Astrocyte (in vitro differentiated cells and primary cell): Measurements from ENCODE around the gene MTFP1. TPM values are rescaled to one million over a fixed set of nuclear protein-coding genes. Genes with fewer than 3 reads are reported as not detected.

Source experiments
- DNase-seq: peaks from one replicate; pipeline ENCODE4 v3.0.0-alpha.2; 2010; ENCODE audit warnings: low read depth
- FAIRE-seq: peaks from 2 replicates; lab custom pipeline; 2011; peaks lifted over from hg19 to GRCh38; lab: Jason Lieb, UNC
- H2AFZ ChIP-seq: 2 replicates; pipeline ENCODE4 v1.6.0; 2012; ENCODE audit warnings: low read depth, low read length, inconsistent platforms
- H3K27ac ChIP-seq: 2 replicates; pipeline ENCODE4 v1.5.1; 2011; ENCODE audit warnings: low read depth, low read length, inconsistent platforms
- H3K27me3 ChIP-seq: 2 replicates; pipeline ENCODE4 v1.6.0; 2011; ENCODE audit warnings: low read length, inconsistent platforms; ENCODE audit not compliant: insufficient read depth
- H3K36me3 ChIP-seq: 2 replicates; pipeline ENCODE4 v1.5.1; 2011; ENCODE audit warnings: low read length, inconsistent platforms; ENCODE audit not compliant: insufficient read depth
- H3K4me1 ChIP-seq: 2 replicates; pipeline ENCODE4 v1.5.1; 2011; ENCODE audit warnings: low read length, inconsistent platforms; ENCODE audit not compliant: insufficient read depth
- H3K4me2 ChIP-seq: 2 replicates; pipeline ENCODE4 v1.6.0; 2012; ENCODE audit warnings: low read length, inconsistent platforms
- H3K4me3 ChIP-seq: 2 replicates; pipeline ENCODE4 v1.5.1; 2011; ENCODE audit warnings: low read depth, mild to moderate bottlenecking, low read length, inconsistent platforms; ENCODE audit not compliant: insufficient read depth
- H3K79me2 ChIP-seq: 2 replicates; pipeline ENCODE4 v1.6.0; 2012; ENCODE audit warnings: mild to moderate bottlenecking, low read length, inconsistent platforms; ENCODE audit not compliant: insufficient read depth
- H3K9ac ChIP-seq: 2 replicates; pipeline ENCODE4 v1.6.0; 2012; ENCODE audit warnings: mild to moderate bottlenecking, low read length, inconsistent platforms
- H3K9me3 ChIP-seq: 2 replicates; pipeline ENCODE4 v1.5.1; 2012; ENCODE audit warnings: low read depth, mild to moderate bottlenecking, low read length, inconsistent platforms; ENCODE audit not compliant: insufficient read depth
- H4K20me1 ChIP-seq: 2 replicates; pipeline ENCODE4 v1.6.0; 2012; ENCODE audit warnings: low read length, inconsistent platforms; ENCODE audit not compliant: insufficient read depth
- H3K27ac Mint-ChIP-seq: one replicate; pipeline ENCODE4 v1.8.0; 2021; ENCODE audit warnings: mild to moderate bottlenecking, mixed read lengths; ENCODE audit not compliant: unreplicated experiment
- H3K27me3 Mint-ChIP-seq: one replicate; pipeline ENCODE4 v1.8.0; 2021; ENCODE audit warnings: low read depth, mixed read lengths; ENCODE audit not compliant: unreplicated experiment
- H3K36me3 Mint-ChIP-seq: one replicate; pipeline ENCODE4 v1.8.0; 2021; ENCODE audit warnings: low read depth, mixed read lengths; ENCODE audit not compliant: unreplicated experiment
- H3K4me1 Mint-ChIP-seq: one replicate; pipeline ENCODE4 v1.8.0; 2021; ENCODE audit warnings: low read depth, mixed read lengths; ENCODE audit not compliant: unreplicated experiment
- H3K4me3 Mint-ChIP-seq: one replicate; pipeline ENCODE4 v1.8.0; 2021; ENCODE audit warnings: mild to moderate bottlenecking, moderate library complexity, mixed read lengths; ENCODE audit not compliant: unreplicated experiment
- H3K9me3 Mint-ChIP-seq: one replicate; pipeline ENCODE4 v1.8.0; 2021; ENCODE audit warnings: mild to moderate bottlenecking, mixed read lengths; ENCODE audit not compliant: unreplicated experiment
- CTCF ChIP-seq: IDR thresholded peaks from 2 replicates; pipeline ENCODE4 v1.5.1; 2011; ENCODE audit warnings: low read depth, mild to moderate bottlenecking, inconsistent platforms, low read length, moderate library complexity; ENCODE audit not compliant: insufficient read depth
- EZH2 ChIP-seq: IDR thresholded peaks from 2 replicates; pipeline ENCODE4 v1.6.1; 2012; ENCODE audit warnings: mild to moderate bottlenecking, low read length, inconsistent platforms; ENCODE audit not compliant: insufficient read depth
- total RNA-seq: library from RNA; stranded (reverse); gene quantifications from 2 replicates; pipeline ENCODE4 v1.2.1, GENCODE V29; 2021

MTFP1 gene
- total RNA-seq, 1 donor from 2014 or later: 13.0 TPM

- FAIRE-seq: no peak
- Mint-ChIP-seq H3K4me1 (no peaks in the 10 kb centered on the region), H3K27ac (no peak overlapping the region), H3K27me3 (peaks cover 2% of the 10 kb centered on the region), H3K4me3 (no peak overlapping the region), H3K9me3 (no peaks in the 10 kb centered on the region), H3K36me3 (no peaks in the 10 kb centered on the region)
- DNase-seq: no peak
- Histone ChIP-seq H3K4me3 (no peak overlapping the region), H3K9me3 (no peaks in the 10 kb centered on the region), H3K4me1 (peaks cover 4% of the 10 kb centered on the region), H3K36me3 (no peaks in the 10 kb centered on the region), H2AFZ (no peak overlapping the region), H3K79me2 (no peaks in the 10 kb centered on the region), H3K27ac (no peak overlapping the region), H3K4me2 (no peak overlapping the region), H3K27me3 (peaks cover under 1% of the 10 kb centered on the region), H3K9ac (no peak overlapping the region), H4K20me1 (no peaks in the 10 kb centered on the region)
- TF ChIP-seq EZH2: no peak
- no peak for TF ChIP-seq CTCF
Observed at GRCh38 chr22:30434843-30435242, 9.3 kb downstream of the MTFP1 start.

DNA sequence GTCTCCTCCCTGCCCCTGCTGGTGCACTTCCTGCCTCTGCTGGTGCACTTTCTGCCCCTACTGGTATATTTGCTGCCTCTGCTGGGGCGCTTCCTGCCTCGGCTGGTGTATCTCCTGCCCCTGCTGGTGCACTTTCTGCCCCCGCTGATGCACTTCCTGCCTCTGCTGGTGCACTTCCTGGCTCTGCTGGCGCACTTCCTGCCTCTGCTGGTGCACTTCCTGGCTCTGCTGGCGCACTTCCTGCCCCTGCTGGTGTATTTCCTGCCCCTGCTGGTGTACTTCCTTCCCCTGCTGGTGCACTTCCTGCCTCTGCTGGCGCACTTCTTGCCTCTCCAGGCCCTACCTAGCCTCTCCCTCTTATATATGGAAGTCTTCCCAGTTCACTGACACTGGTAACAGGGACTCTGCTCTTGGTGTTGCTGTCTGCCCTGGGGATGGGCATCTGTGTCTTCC lies 10.1 kb downstream of the MTFP1 start:
- peak overlapping the region; percentile 56 for H2AFZ ChIP-seq
- Mint-ChIP-seq H3K36me3 (no peaks in the 10 kb centered on the region), H3K27ac (no peak overlapping the region)

More for the DNA sequence above, 10.1 kb downstream of the MTFP1 start:
- H3K4me2 ChIP-seq: no peak overlapping the region
- Mint-ChIP-seq H3K9me3 (no peaks in the 10 kb centered on the region), H3K4me1 (no peaks in the 10 kb centered on the region), H3K4me3 (no peak overlapping the region), H3K27me3 (peaks cover 7% of the 10 kb centered on the region)
- H3K9ac ChIP-seq: no peak overlapping the region
- H4K20me1 ChIP-seq: no peaks in the 10 kb centered on the region
- no peaks in the 10 kb centered on the region for H3K9me3 ChIP-seq
- peaks cover 4% of the 10 kb centered on the region for H3K4me1 ChIP-seq
- no peak overlapping the region for H3K4me3 ChIP-seq
- no peak for TF ChIP-seq CTCF
- TF ChIP-seq EZH2: no peak
- H3K27me3 ChIP-seq: peaks cover 2% of the 10 kb centered on the region
- FAIRE-seq (no peak), DNase-seq (no peak)
- no peaks in the 10 kb centered on the region for H3K79me2 ChIP-seq
- no peak overlapping the region for H3K27ac ChIP-seq
- no peaks in the 10 kb centered on the region for H3K36me3 ChIP-seq
